Osteocyte (in vitro differentiated cells): ENCODE data around the gene FBXO10. TPM values are rescaled to one million over a fixed set of nuclear protein-coding genes. Genes with fewer than 3 reads are reported as not detected.
"Not testable (repeated sequence)": the region's sequence is repeated elsewhere in the genome, so short reads cannot be mapped to it uniquely, and the experiment has no call there.

Experiments used
- DNase-seq: peaks from one replicate; pipeline ENCODE4 v3.0.0; 2021; ENCODE audit warnings: mixed read lengths; ENCODE audit not compliant: unreplicated experiment; ENCODE audit errors: extremely low spot score
- H3K27ac Mint-ChIP-seq: one replicate; pipeline ENCODE4 v1.8.0; 2021; ENCODE audit warnings: mild to moderate bottlenecking, mixed read lengths; ENCODE audit not compliant: unreplicated experiment
- H3K27me3 Mint-ChIP-seq: one replicate; pipeline ENCODE4 v1.8.0; 2021; ENCODE audit warnings: mixed read lengths; ENCODE audit not compliant: unreplicated experiment
- H3K36me3 Mint-ChIP-seq: one replicate; pipeline ENCODE4 v1.8.0; 2021; ENCODE audit warnings: mixed read lengths; ENCODE audit not compliant: unreplicated experiment
- H3K4me1 Mint-ChIP-seq: one replicate; pipeline ENCODE4 v1.8.0; 2021; ENCODE audit warnings: mixed read lengths; ENCODE audit not compliant: unreplicated experiment
- H3K4me3 Mint-ChIP-seq: one replicate; pipeline ENCODE4 v1.8.0; 2021; ENCODE audit warnings: mild to moderate bottlenecking, moderate library complexity, mixed read lengths; ENCODE audit not compliant: unreplicated experiment
- H3K9me3 Mint-ChIP-seq: one replicate; pipeline ENCODE4 v1.8.0; 2021; ENCODE audit warnings: mixed read lengths; ENCODE audit not compliant: unreplicated experiment
- total RNA-seq: library from RNA; stranded (reverse); gene quantifications from 2 replicates; pipeline ENCODE4 v1.2.1, GENCODE V29; 2021
- TF ChIP-seq, protein P1 (sequence below): fragments of 200-600 bp; sonication (generic); IDR thresholded peaks from 2 replicates; pipeline ENCODE4 v1.5.0; 2021; ENCODE audit warnings: antibody characterized with exemption, mild to moderate bottlenecking, moderate library complexity

The FBXO10 gene
- total RNA-seq, 1 donor from 2014 or later: 21.0 TPM

DNA sequence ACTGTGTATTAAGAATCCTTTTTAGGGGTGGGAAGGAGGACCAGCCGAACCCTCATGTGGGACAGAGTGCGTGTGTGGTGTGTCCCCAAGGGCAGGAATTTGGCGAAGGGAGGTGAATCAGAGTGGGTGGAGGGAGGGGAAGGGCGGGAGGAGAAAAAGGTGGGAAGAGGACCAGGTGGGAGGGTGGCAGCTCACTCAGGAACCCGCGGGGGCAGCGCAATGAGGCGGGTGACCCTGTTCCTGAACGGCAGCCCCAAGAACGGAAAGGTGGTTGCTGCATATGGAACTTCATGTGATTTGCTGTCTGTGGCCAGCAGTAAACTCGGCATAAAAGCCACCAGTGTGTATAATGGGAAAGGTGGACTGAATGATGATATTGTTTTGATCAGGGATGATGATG, 99.2 kb downstream of the FBXO10 start:
- TF ChIP-seq, protein P1, sequence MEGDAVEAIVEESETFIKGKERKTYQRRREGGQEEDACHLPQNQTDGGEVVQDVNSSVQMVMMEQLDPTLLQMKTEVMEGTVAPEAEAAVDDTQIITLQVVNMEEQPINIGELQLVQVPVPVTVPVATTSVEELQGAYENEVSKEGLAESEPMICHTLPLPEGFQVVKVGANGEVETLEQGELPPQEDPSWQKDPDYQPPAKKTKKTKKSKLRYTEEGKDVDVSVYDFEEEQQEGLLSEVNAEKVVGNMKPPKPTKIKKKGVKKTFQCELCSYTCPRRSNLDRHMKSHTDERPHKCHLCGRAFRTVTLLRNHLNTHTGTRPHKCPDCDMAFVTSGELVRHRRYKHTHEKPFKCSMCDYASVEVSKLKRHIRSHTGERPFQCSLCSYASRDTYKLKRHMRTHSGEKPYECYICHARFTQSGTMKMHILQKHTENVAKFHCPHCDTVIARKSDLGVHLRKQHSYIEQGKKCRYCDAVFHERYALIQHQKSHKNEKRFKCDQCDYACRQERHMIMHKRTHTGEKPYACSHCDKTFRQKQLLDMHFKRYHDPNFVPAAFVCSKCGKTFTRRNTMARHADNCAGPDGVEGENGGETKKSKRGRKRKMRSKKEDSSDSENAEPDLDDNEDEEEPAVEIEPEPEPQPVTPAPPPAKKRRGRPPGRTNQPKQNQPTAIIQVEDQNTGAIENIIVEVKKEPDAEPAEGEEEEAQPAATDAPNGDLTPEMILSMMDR: no peak
- Mint-ChIP-seq H3K9me3 (no peaks in the 10 kb centered on the region), H3K4me3 (no peak overlapping the region), H3K27ac (no peak overlapping the region), H3K36me3 (peaks cover 2% of the 10 kb centered on the region), H3K4me1 (peaks cover 12% of the 10 kb centered on the region), H3K27me3 (peaks cover 16% of the 10 kb centered on the region)
- DNase-seq: no peak

DNA sequence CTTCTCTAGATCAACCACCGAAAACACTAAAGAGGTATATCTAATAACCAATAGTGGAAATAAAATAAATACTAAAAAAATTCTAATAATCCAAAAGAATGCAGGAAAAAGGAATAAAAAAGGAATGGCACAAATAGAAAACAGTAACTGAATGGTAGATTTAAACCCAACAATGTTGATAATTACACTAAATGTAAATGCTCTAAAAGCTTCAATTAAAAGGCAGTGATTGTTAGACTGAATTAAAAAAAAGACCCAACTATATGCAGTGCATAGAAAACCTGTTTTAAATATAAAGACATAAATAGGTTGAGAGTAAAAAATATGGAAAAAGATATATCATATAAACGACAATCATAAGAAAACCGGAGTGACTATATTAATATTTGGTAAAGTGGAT, 101.7 kb downstream of the FBXO10 start:
- no peak overlapping the region for H3K27ac Mint-ChIP-seq
- H3K4me1 Mint-ChIP-seq: peaks cover 20% of the 10 kb centered on the region
- peaks cover 16% of the 10 kb centered on the region for H3K27me3 Mint-ChIP-seq
- no peak for DNase-seq
- no peak overlapping the region for H3K4me3 Mint-ChIP-seq
- no peaks in the 10 kb centered on the region for H3K9me3 Mint-ChIP-seq
- TF ChIP-seq, protein P1: no peak
- peaks cover 2% of the 10 kb centered on the region for H3K36me3 Mint-ChIP-seq

DNA sequence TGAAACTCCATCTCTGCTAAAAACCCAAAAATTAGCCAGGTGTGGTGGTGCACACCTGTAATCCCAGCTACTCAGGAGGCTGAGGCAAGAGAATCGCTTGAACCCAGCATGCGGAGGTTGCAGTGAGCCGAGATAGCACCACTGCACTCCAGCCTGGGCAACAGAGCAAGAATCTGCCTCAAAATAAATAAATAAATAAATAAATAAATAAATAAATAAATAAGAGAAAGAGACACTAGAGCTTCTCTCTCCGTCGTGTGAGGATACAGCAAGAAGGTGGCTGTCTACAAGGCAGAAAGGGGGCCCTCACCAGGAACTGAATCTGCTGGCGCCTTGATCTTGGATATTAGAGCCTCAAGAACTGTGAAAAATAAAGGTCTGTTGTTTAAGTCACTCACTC, 102.2 kb downstream of the FBXO10 start:
- H3K36me3 Mint-ChIP-seq, H3K27ac Mint-ChIP-seq, DNase-seq, H3K4me3 Mint-ChIP-seq, H3K9me3 Mint-ChIP-seq: not testable (repeated sequence)
- Mint-ChIP-seq H3K27me3 (peaks cover 16% of the 10 kb centered on the region), H3K4me1 (peaks cover 20% of the 10 kb centered on the region)

DNA sequence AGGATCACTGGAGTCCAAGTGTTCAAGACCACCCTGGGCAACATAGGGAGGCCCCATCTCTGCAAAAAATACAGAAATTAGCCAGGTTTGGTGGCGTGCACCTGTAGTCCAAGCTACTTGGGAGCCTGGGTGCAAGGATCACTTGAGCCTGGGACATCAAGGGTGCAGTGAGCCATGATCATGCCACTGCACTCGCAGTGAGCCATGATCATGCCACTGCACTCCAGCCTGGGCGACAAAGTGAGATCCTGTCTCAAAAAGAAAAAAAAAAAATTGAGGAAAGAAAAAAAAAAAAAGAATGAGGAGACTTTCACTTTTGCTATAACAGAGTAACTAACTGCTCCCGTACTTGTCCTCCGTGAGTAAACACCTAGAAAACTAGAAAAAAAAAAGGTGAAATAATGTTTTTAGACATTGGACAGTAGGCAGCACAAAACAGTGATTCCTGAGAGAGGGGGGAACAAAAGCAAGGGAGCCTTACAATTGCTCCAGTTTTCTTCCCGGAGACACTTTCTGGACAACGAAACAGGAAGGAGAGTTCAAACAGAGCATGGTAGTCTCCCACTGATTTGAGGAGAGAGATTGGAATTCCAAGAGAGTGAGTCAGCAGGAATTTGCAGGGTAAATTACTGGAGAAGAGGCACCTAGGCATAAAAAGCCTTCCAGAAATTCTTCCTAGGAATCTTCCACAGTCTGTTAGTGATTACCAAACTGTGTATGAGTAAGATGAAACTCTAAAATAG, 104.1 kb downstream of the FBXO10 start:
- H3K27ac Mint-ChIP-seq: peak overlapping the region; percentile 97
- TF ChIP-seq, protein P1: no peak
- H3K27me3 Mint-ChIP-seq: peaks cover 5% of the 10 kb centered on the region
- DNase-seq: no peak
- no peaks in the 10 kb centered on the region for H3K36me3 Mint-ChIP-seq
- H3K9me3 Mint-ChIP-seq: no peaks in the 10 kb centered on the region
- peaks cover 20% of the 10 kb centered on the region for H3K4me1 Mint-ChIP-seq
- peak overlapping the region; percentile 72 for H3K4me3 Mint-ChIP-seq

DNA sequence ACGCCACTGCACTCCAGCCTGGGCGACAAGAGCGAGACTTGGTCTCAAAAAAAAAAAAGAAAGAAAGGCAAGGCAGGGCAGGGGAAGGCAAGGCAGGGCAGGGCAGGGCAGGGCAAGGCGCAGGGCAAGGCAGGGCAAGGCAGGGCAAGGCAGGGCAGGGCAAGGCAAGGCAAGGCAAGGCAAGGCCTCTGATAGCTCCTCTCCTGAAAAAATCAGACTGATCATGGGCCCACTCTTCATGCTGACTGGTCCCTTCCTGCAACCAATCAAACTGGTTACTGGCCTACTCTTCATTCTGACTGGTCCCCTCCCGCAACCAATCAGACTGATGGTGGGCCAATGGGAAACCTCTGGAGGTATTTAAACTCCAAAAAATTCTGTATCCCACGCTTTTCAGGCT, 107.6 kb downstream of the FBXO10 start:
- Mint-ChIP-seq H3K27me3 (no peaks in the 10 kb centered on the region), H3K27ac (no peak overlapping the region), H3K36me3 (no peaks in the 10 kb centered on the region), H3K9me3 (no peaks in the 10 kb centered on the region), H3K4me3 (no peak overlapping the region), H3K4me1 (peaks cover 36% of the 10 kb centered on the region)
- DNase-seq: no peak
- TF ChIP-seq, protein P1: no peak

DNA sequence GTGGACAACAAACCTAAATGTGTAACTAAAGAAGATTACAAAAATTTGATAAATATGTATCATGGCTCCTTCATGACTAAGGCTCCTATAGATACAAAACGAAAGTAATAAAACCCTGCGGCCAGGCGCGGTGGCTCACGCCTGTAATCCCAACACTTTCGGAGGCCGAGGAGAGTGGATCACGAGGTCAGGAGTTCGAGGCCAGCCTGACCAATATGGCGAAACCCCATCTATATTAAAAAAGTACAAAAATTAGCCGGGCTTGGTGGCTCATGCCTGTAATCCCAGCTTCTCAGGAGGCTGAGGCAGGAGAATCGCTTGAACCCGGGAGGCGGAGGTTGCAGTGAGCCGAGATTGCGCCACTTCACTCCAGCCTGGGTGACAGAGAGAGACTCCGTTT, 108.7 kb downstream of the FBXO10 start:
- H3K27me3 Mint-ChIP-seq, H3K36me3 Mint-ChIP-seq, H3K27ac Mint-ChIP-seq, H3K9me3 Mint-ChIP-seq, DNase-seq, H3K4me3 Mint-ChIP-seq: not testable (repeated sequence)
- H3K4me1 Mint-ChIP-seq: peaks cover 41% of the 10 kb centered on the region
